GM12891 (cell line): Measurements from ENCODE around the gene SCOC.

Source experiments
- SPI1 ChIP-seq: IDR thresholded peaks from 2 replicates; pipeline ENCODE4 v1.6.1; 2011; ENCODE audit warnings: low read depth, low read length, control low read depth
- TAF1 ChIP-seq: IDR thresholded peaks from 2 replicates; pipeline ENCODE4 v1.6.1; 2011; ENCODE audit warnings: low read depth, low read length, control low read depth

DNA sequence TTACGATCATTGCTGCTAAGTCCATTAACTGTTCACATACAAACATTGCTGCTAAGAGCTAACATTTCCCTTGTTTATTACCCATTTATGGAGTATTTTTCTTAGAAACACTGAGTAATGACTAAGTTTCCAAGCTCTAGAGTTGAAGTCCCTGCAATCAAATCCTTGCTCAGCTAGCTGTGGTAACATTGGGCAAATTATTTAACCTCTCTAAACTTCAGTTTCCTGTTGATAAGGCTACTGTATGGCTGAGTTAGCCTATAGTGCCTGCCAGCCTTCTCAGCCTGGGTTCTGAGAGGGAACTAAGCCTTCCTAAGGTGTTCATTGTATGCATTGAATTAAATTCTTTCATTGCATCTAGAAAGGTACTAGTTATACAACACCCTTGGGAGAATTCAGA, 15.2 kb upstream of the SCOC start:
- TF ChIP-seq TAF1 (no peak), SPI1 (no peak)
